NCI-H460 (cell line): ENCODE data around the gene EHMT2. TPM values are rescaled to one million over a fixed set of nuclear protein-coding genes. Genes with fewer than 3 reads are reported as not detected.

ENCODE experiments used
- DNase-seq: peaks from one replicate; pipeline ENCODE4 v3.0.0-alpha.2; 2016; ENCODE audit warnings: low read depth; ENCODE audit errors: extremely low read depth
- total RNA-seq: library from RNA; depleted of rRNA; stranded (reverse); fragments of >200 nt; shearing (Covaris generic); gene quantifications from 2 replicates; pipeline ENCODE4 v1.2.3, GENCODE V29; 2014

EHMT2 gene
- total RNA-seq, 1 experiment from 2014 or later = 19.9 TPM

DNA sequence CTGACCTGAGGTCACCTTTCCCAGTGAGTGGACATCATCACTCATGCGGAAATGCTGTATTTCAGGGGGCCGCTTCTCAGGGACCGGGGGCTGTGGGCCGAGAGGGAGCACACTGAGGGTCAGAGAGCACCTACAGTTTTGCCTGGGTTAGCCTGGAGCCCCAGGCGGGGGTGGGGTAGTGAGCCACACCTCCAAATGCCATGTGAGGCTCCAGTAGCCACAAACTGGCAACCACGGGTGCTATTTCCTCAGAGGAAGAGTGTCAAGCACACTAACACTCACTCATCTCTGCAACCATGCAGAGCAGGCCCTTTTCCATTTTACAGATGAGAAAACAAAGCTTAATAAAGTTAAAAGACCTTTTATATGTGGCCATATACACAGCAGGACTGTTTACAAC lies 4.7 kb downstream of the EHMT2 start:
- no peak for DNase-seq

DNA sequence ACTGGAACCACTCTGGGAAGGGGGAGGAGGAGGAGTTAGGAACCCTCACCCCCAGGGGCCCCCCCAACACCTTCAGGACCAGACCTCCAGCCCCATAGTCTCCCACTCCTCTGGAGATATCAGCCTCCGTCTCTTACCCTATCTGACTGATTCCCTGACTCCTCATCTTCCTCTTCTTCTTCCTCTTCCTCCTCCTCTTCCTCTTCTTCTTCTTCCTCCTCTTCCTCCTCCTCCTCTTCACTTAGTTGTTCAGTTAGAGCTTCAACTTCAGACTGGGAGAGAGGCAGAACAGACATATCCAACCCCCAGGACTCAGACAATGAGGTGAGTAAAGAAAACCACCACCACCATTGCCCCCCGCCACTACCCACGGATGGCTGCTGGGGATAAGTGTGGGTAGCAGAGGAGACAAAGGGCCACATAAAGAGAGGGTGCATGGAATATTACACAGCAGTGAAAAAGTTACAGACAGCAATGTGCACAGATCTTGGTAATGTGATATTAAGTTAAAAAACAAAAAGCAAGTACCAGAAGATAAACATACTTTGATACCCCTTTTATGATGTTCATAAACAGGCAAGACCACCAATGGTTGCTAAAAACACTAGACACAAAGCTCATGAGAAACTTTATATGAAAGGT lies 8.0 kb downstream of the EHMT2 start:
- no peak for DNase-seq

DNA sequence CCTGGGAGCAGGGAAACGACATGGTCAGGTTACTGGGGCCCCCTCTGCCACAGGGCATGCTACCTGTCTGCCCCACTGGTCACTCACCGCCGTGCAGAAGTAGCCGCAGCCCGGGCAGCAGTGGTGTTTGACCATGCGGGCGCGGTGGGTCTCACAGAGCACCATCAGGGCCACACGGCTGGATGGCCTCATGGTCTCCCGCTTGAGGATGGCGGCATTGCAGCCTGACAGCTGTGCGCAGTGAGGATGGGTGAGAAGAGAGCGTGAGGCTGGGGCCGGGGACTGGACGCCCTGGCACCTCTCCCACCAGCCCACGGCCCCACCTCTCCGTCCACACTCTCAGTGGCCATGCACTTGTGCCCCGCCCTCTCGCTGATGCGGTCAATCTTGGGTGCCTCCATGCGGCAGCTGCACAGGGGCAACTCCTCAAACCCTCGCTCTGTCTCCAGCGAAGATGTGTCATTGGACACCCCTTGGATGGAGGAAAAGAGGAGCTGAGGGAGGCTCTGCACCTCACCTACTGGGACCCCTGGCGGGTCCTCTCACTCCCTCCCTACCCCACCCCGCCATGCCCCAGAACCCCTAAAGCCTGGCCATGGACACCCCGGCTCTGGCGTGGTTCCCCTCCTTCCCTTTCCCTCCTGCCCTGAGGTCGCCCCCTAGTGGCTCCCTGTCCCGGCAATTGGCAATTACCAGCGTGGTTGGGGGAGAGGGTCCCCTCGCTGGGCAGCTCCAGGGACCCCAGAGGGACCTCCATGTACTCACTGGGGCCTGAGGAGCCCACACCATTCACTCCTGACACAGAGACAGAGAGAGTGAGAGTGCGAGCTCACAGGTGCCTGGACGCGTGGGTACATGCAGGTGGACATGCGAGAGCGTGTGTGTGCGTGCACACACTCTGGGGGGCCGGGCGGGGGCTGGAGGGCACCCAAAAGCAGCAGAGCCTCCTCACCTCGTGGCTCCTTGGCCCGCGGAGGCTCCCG lies 8.9 kb downstream of the EHMT2 start:
- DNase-seq = no peak

DNA sequence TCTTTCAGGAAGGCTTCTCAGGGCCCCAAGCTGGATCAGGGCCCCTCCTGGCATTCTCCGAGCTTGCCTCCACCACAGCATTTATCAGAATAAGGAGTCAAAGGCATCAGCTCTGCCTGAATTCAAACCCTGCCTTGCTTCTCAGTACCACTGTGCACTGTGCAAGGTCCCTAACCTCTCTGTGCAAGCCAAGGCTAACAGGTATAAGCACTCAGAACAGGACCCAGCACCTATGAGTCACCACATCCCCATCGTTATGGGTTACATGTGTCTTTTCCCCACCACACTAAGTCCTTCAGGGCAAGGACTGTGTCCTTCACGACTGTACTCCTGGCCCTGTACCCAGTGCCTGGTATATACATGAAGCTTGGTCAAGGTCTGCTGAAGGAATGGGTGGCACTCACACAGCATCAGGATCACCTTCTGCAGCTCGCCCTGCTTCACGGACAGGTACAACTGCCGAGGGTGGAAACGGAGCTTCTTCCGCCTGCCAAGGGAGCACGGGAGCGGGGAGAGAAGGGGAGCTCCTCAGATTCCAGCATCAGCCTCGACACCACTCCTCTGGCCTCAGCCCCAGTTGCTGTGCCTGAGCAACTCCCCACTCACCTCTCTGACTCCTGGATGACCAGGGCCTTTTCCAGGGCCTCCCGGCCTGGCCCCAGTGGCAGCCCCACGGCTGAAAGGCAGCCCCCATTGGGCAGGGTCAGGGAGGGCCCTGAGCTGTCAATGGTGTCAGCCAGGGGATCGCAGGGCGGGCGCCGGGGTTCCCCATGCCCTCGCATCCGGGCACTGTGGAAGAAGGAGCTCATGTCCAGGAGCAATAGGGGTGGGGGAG lies 10.1 kb downstream of the EHMT2 start:
- DNase-seq = no peak

DNA sequence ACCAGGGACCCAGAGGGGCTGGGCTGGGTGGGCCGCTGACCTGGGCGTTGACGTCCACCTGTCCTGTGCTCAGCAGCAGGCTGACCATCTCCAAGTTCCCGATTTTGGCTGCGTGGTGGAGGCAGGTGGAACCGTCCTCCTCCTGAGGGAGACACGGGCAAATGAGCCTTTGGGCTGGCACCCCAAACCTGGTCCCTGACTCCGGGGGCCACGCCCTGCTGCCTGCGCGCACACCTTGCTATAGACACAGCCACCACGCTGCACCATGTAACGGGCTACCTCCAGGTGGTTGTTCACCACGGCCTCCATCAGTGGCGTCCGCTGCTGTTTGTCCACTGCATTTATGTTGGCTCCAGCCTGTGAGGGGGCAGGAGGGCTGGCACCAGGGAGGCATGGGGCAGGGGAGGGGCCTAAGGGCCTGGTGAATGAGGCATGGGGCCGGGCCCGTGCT lies 10.9 kb downstream of the EHMT2 start:
- DNase-seq = no peak

DNA sequence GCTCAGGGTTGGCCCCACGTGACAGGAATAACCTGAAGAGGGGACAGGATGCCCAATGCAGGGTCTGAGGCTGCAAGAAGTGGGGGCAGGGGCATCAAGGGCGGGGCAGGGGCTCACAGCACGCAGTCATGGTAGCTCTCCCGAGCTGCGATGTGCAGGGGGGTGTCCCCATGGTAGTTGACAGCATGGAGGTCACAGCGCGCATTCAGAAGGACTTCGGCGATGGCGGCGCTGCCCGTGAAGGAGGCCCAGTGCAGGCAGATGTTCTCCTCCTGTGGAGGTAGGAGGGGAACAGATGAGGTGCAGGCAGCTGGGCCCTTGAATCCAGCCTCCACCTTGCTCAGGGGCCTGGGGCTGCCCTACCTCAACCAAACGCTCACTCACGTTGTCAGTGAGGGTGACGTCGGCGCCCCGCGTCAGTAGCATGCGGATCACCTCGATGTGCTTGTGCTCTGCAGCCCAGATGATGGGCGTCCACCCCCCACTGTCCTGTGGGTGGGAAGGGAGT lies 12.9 kb downstream of the EHMT2 start:
- DNase-seq = no peak

DNA sequence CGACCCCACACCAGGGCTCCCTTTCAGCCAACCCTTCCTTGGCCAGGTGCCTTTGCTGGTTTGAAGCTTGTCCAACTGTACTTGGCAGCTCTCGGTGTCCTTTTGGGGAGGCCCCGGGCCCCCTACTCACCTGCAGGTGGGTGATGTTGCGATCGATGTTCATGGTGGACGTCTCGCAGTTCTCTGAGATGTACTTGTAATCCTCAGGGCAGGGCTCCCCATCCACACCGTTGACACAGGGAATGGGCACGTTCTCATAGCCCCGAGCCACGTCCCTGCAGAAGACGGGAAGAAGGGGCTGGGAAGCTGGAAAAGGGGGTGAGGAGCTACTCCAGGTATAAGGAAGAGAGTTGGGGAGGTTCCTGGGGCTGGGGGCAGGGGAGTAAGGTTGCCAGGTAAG lies 13.8 kb downstream of the EHMT2 start:
- DNase-seq = no peak

DNA sequence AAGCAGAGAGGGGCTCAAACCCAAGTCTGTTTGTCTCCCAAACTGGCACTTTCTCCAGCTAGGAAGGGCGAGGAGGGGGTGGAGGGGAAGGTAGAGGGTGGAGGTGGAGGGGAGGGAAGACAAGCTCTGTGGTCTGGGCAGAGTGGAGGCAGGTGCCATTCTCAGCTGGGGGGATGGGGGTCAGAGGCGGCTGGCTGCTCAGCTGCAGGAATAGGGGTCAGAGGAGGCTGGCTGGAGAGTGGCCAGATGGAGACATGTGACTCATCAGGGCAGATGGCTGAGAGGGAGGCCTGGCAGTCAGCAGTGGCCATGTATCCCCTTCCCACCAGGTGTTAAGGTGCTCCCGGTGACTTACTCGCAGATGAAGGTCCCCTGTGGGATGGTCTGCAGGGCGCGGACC lies 15.2 kb downstream of the EHMT2 start:
- DNase-seq = no peak

DNA sequence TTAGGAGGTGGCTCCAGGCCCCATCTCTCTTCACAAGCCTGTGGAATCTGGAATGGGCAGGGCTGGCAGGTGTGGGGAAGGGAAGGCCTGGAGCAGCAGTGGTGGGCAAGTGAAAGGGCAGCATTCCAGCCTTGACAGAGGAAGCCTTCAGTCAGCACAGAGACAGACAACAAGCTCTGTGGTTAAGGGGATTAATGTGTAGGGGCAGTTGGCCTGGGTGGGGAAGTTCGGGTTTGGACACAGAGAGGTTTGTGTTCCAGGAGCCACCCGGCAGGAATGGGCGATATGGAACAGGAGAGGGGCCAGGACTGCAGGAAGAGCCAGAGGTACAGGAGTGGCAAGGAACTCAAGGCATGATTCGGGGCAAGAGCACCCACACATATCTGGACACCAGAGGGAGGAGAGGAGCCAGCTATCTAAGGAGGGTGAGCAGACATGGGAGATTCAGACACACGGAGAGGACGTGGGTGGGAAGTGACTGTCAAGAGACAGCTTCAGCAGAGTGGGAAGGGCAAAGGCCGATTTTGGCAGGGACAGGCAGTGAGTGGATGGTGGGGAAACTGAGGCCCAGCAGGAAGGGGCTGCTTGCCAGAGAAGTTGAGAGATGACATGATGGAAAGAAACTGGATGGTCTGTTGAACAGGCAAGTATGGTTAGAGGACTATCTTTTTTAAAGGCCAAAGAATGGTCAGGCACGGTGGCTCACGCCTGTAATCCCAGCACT lies 16.2 kb downstream of the EHMT2 start:
- DNase-seq = no peak

DNA sequence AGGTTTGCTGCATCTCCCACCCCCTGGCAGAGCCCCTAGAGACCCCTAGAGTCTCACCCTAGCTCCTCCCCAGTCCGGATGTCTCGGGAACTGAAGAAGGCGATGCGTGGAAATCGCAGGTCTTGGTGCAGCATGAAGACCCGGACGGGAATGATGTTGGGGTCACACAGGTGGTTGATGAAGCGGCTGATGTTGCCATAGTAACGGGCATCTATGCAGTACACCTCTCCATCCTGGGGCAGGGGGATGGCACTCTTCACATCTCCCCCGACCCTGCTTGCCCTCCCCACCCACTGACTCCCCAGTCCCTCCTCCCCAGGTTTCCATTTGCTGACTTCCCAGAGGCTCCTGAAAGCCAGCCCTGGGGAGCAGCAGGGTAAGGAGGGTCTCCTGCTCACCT lies 16.9 kb downstream of the EHMT2 start:
- DNase-seq = no peak

DNA sequence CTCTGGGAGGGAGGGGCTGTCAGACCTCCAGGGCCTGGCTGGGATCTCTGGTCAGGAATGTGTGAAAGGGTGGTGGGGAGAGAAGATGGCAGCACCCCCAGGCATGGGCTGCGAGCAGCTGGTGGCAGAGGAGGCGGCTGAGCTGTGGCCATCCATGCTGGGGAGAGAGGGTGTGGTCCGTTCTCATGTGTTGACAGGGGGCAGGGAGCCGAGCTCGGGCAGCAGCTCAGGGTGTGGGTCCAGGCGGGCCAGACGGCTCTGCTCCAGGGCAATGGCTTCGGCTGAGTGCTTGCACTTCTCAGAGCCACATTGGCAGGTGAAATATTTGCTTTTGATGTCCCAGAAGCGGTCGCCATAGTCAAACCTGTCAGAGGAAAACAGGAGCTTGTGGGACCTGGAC lies 17.6 kb downstream of the EHMT2 start:
- DNase-seq = no peak

DNA sequence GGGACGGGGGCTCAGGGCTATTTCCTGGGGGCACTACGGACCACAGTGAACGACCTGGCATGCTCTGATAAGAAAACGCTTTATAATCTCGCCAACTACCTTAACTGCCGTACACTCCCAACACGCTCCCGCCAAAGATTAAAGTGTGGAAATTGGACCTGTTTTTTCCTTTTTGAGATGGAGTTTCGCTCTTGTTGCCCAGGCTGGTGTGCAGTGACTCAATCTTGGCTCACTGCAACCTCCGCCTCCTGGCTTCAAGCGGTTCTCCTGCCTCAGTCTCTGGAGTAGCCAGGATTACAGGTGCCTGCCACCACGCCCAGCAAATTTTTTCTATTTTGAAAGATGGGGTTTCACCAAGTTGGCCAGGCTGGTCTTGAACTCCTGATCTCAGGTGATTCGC lies 18.4 kb downstream of the EHMT2 start:
- DNase-seq = no peak

DNA sequence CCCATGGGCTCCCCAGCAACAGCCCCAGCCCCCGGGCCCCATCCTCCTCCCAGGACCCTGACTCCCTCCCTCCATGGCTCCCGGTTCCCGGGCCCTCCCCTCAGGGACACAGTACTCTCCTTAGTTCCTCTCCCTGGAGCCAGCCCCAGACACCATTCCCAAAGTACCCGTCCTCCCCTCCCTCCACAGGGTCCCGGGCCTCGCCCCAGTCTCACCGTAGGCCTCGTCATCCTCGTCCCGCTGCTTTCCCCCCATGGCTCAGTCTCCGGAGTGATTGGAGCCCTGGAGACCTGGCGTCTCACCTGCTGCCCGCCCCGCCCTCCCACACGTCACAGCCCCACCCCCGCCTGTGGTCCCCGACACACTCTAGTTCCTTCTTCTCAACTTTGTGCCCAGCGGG lies 18.8 kb downstream of the EHMT2 start, which contains the start of gene SLC44A4:
Gene SLC44A4, minus strand, starts transcription at position 272 of the 400 bp plus-strand sequence. Its CDS starts 17 bp downstream, at position 255.
- DNase-seq = no peak

DNA sequence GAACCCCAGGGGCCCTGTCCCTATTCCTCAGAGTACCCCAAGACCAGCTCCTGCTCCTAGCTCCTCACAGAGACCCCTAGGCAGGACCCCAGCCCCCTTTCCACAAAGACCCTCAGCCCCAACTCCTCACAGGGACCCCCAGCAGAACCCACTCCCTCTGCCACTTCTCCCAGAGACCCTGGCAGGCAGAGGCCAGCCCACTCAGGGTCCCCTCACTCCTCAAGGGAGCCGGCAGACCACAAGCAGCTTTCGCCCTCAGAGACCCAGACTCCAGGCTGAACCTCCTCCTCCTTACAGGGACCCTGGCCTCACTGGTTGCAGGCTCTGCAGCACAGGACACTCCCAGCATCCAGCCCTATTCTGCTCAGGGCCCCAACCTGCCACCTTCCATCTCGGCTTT lies 19.3 kb downstream of the EHMT2 start:
- DNase-seq = no peak

DNA sequence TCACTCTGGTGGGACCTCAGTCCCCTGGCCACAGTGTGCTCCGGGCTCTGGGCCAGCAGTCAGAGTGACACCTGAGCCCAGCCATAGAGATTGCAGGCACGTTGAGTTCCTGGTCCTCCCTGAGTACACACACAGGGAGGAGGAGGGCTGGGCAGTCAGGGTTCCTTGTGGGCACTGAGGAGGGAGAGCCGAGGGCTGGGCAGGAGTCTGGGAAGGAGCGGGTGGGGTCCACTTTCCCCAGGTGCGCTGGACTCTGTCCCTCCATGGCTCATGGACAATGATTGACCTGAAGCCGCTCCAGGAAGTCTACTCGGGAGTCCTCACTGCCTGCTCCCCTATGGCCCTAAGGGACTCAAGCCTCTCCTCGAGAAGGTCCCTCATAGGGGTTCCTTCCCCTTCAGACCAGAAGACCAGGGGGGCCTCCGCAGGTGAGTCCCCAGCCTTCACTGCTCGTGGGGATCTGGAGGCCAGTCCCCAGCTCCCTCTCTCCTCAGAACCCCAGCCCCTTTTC lies 19.8 kb downstream of the EHMT2 start:
- no peak for DNase-seq

DNA sequence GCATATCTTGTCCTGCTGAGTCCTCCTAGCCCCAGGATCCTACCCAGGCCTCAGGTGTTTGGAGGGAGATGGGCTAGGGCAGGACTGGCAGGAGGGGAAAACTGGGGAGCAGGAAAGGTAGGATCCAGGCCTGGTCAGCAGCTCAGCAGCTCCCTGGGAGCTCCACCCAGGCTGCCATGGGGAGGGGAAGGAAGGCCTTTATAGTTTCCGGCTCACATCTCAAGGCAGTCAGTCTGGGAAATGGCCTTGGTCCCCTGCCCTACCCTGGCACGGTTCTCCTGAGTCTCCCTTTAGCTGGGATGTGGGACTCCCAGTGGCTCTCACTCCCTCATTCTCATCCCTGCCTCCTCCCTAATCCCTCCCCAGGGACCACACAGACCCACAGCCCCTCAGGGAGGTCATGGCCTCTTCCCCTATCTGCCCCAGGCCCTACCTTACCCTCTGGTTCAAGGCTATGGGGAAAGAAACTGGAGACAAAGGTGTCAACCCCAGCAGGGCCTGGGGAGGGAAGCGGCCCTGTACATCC lies 20.3 kb downstream of the EHMT2 start:
- no peak for DNase-seq

DNA sequence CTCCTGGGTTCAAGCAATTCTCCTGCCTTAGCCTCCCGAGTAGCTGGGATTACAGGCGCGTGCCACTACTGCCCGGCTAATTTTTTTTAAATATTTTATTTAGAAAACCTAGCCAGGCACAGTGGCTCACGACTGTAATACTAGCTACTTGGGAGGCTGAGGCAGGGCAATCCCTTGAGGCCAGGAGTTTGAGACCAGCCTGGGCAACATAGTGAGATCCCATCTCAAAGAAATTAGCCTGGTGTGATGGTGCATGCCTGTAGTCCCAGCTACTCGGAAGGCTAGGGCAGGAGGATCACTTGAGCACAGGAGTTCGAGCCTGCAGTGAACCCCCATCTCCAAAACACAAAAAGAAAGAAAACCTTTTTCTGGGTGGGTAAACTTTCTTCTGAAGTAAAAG lies 21.1 kb downstream of the EHMT2 start:
- no peak for DNase-seq

DNA sequence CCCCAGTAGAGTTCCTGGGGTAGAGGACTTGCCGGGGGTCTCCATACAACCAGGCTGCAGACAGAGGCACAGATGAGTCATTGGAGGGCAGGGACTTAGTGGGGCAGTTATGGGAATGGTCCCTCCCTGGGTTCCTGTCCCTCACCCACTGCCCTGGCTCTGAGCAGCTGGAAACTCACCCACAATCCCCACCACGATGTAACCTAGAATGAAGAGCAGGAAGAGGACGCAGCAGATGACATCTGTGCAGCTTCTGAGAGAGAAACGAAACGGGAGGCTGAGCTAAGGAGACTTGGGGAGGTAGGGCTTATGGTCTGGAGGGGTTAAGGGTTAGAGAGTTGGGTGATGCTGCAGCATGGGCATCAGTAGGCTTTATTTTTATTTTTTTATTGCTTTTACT lies 21.6 kb downstream of the EHMT2 start:
- no peak for DNase-seq

DNA sequence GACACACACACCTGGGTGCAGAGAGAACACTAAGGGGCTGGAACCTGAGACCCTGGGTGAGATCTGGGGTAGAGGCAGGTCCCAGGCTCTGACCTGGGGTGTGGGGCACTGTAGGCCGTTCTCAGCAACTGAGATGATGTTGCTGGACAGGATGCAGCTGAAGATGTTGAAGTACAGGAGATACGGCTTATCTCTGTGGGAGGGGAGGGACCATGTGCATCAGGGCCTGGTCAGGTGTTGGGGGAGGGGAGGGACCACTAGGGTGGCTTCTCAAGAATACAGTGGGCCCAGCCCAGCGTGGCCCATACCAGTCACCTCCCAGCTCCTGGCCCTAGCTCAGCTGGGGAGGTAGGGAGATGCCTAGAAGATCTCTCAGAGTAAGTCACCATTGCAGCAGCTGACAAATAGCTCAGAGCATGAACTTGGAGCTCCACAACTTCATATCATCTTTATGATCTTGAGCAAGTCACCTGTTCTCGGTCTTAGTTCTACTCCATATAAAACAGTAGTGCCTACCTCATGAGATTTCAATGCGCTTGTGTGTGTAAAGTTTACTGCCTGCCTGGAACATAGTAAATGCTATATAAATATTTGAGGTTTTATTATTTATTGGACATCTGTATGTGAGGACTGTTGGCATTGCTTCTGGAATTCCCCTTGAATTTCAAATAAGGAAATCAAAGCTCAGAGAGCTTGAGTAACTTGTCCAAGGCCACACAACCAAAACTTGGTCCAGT lies 22.5 kb downstream of the EHMT2 start:
- DNase-seq = no peak
